ENCODE data around the gene IL4R. TPM values are rescaled to one million over a fixed set of nuclear protein-coding genes. Genes with fewer than 3 reads are reported as not detected.
"Not testable (repeated sequence)": the region's sequence is repeated elsewhere in the genome, so short reads cannot be mapped to it uniquely, and the experiment has no call there.

IL4R gene
- 42.7 TPM for polyA plus RNA-seq (2013, experiment 1 of 2; ENCODE audit: insufficient read length)
- polyA plus RNA-seq (2013, experiment 2 of 2; ENCODE audit: insufficient read length) = 39.7 TPM

GRCh38 chr16:27313422-27314160 is at the start of gene IL4R:
TSS of gene IL4R (plus strand) at chr16:27313974. CDS start at chr16:27340204, 26,230 bp downstream.
- peak; percentile 71 for DNase-seq

GRCh38 chr16:27264151-27264550 is 49.6 kb upstream of the IL4R start:
- DNase-seq = peak; percentile 62

GRCh38 chr16:27265982-27266381 is 47.8 kb upstream of the IL4R start:
- no peak for DNase-seq

GRCh38 chr16:27267037-27267677 is 46.6 kb upstream of the IL4R start:
- DNase-seq = no peak

- DNase-seq = peak; percentile 95
These were observed 45.1 kb upstream of the IL4R start, which contains the start of gene NSMCE1 for GRCh38 chr16:27268376-27269299. TSS of gene NSMCE1 (minus strand) at chr16:27268772. CDS start at chr16:27257570, 11,202 bp downstream.

- no peak for DNase-seq
These were observed 44.2 kb upstream of the IL4R start for GRCh38 chr16:27269300-27270150.

- no peak for DNase-seq
These were observed 43.4 kb upstream of the IL4R start for GRCh38 chr16:27270349-27270748.

GRCh38 chr16:27272076-27272475 is 41.7 kb upstream of the IL4R start:
- no peak for DNase-seq

- not testable (repeated sequence) for DNase-seq
These were observed 41.1 kb upstream of the IL4R start for GRCh38 chr16:27272697-27273096.

- no peak for DNase-seq
These were observed 40.5 kb upstream of the IL4R start for GRCh38 chr16:27273330-27273669.

GRCh38 chr16:27273670-27274423 is 39.9 kb upstream of the IL4R start:
- peak; percentile 62 for DNase-seq

GRCh38 chr16:27274424-27274874 is 39.3 kb upstream of the IL4R start:
- DNase-seq = not testable (repeated sequence)

GRCh38 chr16:27275394-27275793 is 38.4 kb upstream of the IL4R start:
- DNase-seq = no peak

- DNase-seq = no peak
These were observed 32.5 kb upstream of the IL4R start for GRCh38 chr16:27281243-27281642.

GRCh38 chr16:27284865-27285675 is 28.7 kb upstream of the IL4R start:
- no peak for DNase-seq

- DNase-seq = no peak
These were observed 28.0 kb upstream of the IL4R start for GRCh38 chr16:27285676-27286196.

GRCh38 chr16:27286451-27286850 is 27.3 kb upstream of the IL4R start:
- DNase-seq = peak; percentile 98

- DNase-seq = no peak
These were observed 26.5 kb upstream of the IL4R start for GRCh38 chr16:27287051-27287811.

GRCh38 chr16:27287887-27288286 is 25.9 kb upstream of the IL4R start:
- no peak for DNase-seq

All from fibroblast of skin of back (primary cell).